Measurements from ENCODE around the gene UST. TPM values are rescaled to one million over a fixed set of nuclear protein-coding genes. Genes with fewer than 3 reads are reported as not detected.

Gene UST
- total RNA-seq, 1 experiment from 2014 or later: 3.9 TPM

DNA sequence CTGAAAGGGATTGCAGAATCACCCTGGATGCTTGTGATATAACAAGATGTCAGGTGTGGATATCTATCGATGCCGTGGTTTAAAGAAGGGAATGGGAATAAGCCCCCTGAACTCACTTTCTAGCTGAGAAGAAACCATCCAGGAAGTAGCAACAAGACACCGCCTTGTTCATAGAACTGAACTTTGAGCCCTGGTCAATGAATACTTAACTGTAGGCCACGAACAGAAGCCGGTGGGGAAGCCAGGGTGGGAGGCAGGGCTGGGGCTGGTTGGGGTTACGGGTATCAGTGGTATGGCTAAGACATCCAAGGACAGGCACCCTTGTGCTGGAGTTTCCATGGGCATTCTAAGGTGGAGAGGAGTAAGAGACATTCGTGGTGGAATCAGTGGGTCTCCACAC lies 61.0 kb downstream of the UST start:
- POLR2A ChIA-PET (ENCODE audit: unreplicated experiment): no interaction called here
- no peak for ATAC-seq

DNA sequence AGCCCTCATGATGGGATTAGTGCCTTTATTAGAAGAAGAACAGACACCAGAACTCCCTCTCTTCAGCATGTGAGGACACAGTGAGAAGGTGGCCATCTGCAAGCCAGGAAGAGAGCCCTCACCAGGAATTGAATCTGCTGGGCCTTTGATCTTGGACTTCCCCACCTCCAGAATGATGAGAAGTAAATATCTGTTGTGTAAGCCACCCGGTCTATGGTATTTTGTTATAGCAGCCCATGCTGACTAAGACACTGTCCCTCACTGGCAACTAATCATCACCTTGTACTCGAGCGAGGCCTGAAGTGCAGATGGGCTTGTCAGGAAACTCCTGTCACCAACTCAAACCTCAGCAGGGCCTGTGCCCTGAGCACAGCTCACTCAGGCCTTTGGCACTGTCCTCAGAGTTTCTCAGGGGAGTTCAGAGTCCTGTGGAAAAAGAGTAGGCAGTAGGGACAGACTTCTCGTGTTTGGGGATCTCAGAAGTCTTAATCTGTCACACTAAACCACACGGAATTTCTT lies 62.0 kb downstream of the UST start:
- Histone ChIP-seq H3K4me1 (ENCODE audit: insufficient read depth, low read length) (0 out of 2 replicates have a peak, but pooled peaks cover 4% of the 10 kb centered on the region), H3K27ac (ENCODE audit: low read length) (no peak overlapping the region), H3K4me3 (ENCODE audit: low read length) (no peak overlapping the region), H3F3A (ENCODE audit: low read length, unreplicated experiment) (no peaks in the 10 kb centered on the region), H3K79me2 (ENCODE audit: low read length) (no peaks in the 10 kb centered on the region), H3K4me2 (ENCODE audit: low read length) (no peak overlapping the region), H3K9ac (ENCODE audit: low read length) (no peak overlapping the region), H3K27me3 (ENCODE audit: low read length) (no peaks in the 10 kb centered on the region), H3K9me2 (replicated peaks; ENCODE audit: low read length) (no peaks in the 10 kb centered on the region), H2AFZ (ENCODE audit: low read length) (no peak overlapping the region), H3K36me3 (ENCODE audit: low read depth, low read length) (no peaks in the 10 kb centered on the region), H4K20me1 (ENCODE audit: low read length) (no peaks in the 10 kb centered on the region), H3K9me3 (ENCODE audit: low read length) (no peaks in the 10 kb centered on the region)
- no peak for DNase-seq
- no peak for ATAC-seq
- ChIA-PET CTCF (no interaction called here), POLR2A (ENCODE audit: unreplicated experiment) (no interaction called here)
- TF ChIP-seq EZH2 (IDR thresholded peaks at IDR 0.05; ENCODE audit: low read length, unreplicated experiment) (no peak), EZH2phosphoT487 (IDR thresholded peaks at IDR 0.05; ENCODE audit: borderline replicate concordance, low read length) (no peak)
- TF ChIP-seq, protein P1, sequence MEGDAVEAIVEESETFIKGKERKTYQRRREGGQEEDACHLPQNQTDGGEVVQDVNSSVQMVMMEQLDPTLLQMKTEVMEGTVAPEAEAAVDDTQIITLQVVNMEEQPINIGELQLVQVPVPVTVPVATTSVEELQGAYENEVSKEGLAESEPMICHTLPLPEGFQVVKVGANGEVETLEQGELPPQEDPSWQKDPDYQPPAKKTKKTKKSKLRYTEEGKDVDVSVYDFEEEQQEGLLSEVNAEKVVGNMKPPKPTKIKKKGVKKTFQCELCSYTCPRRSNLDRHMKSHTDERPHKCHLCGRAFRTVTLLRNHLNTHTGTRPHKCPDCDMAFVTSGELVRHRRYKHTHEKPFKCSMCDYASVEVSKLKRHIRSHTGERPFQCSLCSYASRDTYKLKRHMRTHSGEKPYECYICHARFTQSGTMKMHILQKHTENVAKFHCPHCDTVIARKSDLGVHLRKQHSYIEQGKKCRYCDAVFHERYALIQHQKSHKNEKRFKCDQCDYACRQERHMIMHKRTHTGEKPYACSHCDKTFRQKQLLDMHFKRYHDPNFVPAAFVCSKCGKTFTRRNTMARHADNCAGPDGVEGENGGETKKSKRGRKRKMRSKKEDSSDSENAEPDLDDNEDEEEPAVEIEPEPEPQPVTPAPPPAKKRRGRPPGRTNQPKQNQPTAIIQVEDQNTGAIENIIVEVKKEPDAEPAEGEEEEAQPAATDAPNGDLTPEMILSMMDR (conservative IDR thresholded peaks at IDR 0.05; ENCODE audit: low read depth, low read length): no peak
- intact Hi-C loops (cut with micrococcal nuclease): no loop called here
- no TSS peak for BruUV-seq (replicated peaks)

More for the DNA sequence above, 61.0 kb downstream of the UST start:
- Histone ChIP-seq H3K27ac (ENCODE audit: low read length) (no peak overlapping the region), H3K27me3 (ENCODE audit: low read length) (no peaks in the 10 kb centered on the region), H3K9me2 (replicated peaks; ENCODE audit: low read length) (no peaks in the 10 kb centered on the region), H3F3A (ENCODE audit: low read length, unreplicated experiment) (no peaks in the 10 kb centered on the region), H2AFZ (ENCODE audit: low read length) (no peak overlapping the region), H3K79me2 (ENCODE audit: low read length) (no peaks in the 10 kb centered on the region), H3K4me2 (ENCODE audit: low read length) (no peak overlapping the region), H3K9me3 (ENCODE audit: low read length) (no peaks in the 10 kb centered on the region), H3K4me1 (ENCODE audit: insufficient read depth, low read length) (0 out of 2 replicates have a peak, but pooled peaks cover 4% of the 10 kb centered on the region), H4K20me1 (ENCODE audit: low read length) (no peaks in the 10 kb centered on the region), H3K9ac (ENCODE audit: low read length) (no peak overlapping the region), H3K4me3 (ENCODE audit: low read length) (no peak overlapping the region), H3K36me3 (ENCODE audit: low read depth, low read length) (no peaks in the 10 kb centered on the region)
- CTCF ChIA-PET: no interaction called here
- TF ChIP-seq EZH2 (IDR thresholded peaks at IDR 0.05; ENCODE audit: low read length, unreplicated experiment) (no peak), EZH2phosphoT487 (IDR thresholded peaks at IDR 0.05; ENCODE audit: borderline replicate concordance, low read length) (no peak)
- TF ChIP-seq, protein P1 (conservative IDR thresholded peaks at IDR 0.05; ENCODE audit: low read depth, low read length): no peak
- intact Hi-C loops (cut with micrococcal nuclease): no loop called here
- no TSS peak for BruUV-seq (replicated peaks)
- no peak for DNase-seq

DNA sequence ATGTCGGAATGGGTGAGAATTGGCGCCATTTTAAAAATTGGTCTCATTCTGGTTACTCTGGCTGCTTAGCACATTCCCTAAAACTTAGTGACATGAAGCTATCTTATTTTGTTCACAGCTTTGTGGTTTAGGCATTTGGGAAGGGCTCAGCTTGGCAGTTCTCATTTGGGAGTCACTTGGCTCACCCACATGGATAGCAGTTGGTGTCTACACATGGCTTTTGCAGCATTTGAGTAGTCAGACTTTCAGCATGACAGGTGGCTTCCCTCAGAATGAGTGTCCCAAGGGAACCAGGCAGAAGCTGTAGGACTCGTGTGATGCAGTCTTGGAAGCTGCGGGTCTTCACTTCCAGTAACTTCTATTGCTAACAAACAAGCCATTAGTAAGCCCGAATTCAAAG lies 64.6 kb downstream of the UST start:
- Histone ChIP-seq H3K27me3 (ENCODE audit: low read length) (no peaks in the 10 kb centered on the region), H3K9me3 (ENCODE audit: low read length) (no peaks in the 10 kb centered on the region), H3K79me2 (ENCODE audit: low read length) (no peaks in the 10 kb centered on the region), H3K9me2 (replicated peaks; ENCODE audit: low read length) (no peaks in the 10 kb centered on the region), H3K9ac (ENCODE audit: low read length) (no peak overlapping the region), H3K4me2 (ENCODE audit: low read length) (no peak overlapping the region), H4K20me1 (ENCODE audit: low read length) (no peaks in the 10 kb centered on the region), H2AFZ (ENCODE audit: low read length) (no peak overlapping the region), H3K4me3 (ENCODE audit: low read length) (no peak overlapping the region), H3K4me1 (ENCODE audit: insufficient read depth, low read length) (0 out of 2 replicates have a peak, but pooled peaks cover 4% of the 10 kb centered on the region), H3K36me3 (ENCODE audit: low read depth, low read length) (no peaks in the 10 kb centered on the region), H3K27ac (ENCODE audit: low read length) (no peak overlapping the region), H3F3A (ENCODE audit: low read length, unreplicated experiment) (no peaks in the 10 kb centered on the region)
- DNase-seq: no peak
- ChIA-PET POLR2A (ENCODE audit: unreplicated experiment) (no interaction called here), CTCF (no interaction called here)
- BruUV-seq (replicated peaks): no TSS peak
- intact Hi-C loops (cut with micrococcal nuclease): no loop called here
- ATAC-seq: no peak
- TF ChIP-seq, protein P1 (conservative IDR thresholded peaks at IDR 0.05; ENCODE audit: low read depth, low read length): no peak
